Right forelimb (tissue), 1 donor: ENCODE measurements around the gene TNS3.

Experiments used
- DNase-seq: peaks from one replicate; pipeline ENCODE4 v3.0.0-alpha.2; 2018

Gene TNS3

DNA sequence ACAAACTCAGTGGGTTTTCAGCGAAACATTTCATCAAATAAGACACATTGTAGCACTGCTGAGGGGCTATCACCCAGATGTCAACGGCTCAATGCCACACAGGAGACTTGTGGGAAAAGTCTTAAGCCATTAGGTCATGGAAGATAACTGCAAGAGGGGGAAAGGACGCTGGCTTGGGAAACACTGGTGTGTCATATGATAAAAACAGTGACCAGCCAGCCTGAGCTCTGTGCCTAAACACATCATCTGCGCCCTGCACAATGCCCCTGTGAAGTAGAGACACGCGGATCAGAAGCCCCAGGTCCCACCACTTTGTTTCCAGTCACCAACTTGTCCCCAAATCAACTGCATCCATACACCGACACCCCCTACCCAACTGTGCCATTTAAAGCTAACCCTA, 116.7 kb downstream of the TNS3 start:
- no peak for DNase-seq

DNA sequence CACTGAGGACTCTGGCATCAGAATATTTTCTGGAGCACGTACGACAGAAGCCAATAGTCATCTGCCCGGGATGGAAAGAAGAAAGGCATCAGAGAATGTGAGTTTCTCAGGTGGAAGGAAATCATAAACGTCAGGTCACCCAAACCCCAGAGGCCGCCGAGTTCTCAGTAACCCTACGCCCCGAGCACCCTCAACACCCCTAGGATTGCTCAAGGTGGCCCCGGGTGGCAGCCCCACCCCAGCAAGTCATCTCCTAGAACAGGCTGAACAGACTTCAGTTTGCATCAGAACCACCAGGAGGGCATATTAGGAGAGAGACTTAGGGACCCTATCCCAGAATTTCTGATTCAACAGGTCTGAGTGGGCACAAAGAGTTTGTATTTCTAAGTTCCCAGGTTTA, 117.6 kb downstream of the TNS3 start:
- DNase-seq = no peak

DNA sequence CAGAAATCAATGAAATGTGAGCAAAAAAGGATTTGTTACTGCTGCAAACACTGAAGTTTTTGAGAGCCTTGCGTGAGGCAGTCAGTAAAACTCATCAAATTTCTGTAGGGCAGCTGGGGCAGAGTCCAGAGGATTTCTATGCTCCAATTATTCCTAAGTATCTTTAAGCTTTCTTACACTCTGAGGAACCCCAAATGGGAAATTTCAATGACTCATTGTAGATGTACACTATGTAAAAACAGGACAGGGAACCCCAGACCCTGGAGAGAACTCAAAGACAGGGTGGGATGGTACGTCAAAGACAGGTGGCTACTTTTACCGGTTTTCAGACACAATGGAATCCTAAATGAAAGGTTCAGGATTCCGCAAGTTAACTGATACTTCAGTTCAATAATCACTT, 120.2 kb downstream of the TNS3 start:
- DNase-seq = no peak

DNA sequence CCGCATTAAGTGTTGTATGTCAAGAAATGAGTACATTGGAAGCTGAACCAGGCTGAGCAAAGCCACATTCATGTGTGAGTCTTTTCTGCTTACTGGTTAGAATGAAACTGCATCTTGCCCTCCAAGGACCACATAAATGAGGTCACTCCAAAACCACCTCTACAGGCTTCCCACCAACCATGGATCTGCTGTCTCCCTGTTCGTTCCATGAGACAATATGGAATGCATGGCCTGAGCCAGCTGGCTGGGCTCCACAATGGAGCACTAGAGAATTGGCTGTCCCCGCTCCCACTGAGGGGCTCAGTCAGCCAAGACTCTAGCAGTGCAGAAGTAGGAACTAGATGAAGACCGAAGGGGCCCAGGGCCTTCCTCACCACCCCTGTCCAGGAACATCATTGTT, 120.8 kb downstream of the TNS3 start:
- DNase-seq = peak; percentile 78

DNA sequence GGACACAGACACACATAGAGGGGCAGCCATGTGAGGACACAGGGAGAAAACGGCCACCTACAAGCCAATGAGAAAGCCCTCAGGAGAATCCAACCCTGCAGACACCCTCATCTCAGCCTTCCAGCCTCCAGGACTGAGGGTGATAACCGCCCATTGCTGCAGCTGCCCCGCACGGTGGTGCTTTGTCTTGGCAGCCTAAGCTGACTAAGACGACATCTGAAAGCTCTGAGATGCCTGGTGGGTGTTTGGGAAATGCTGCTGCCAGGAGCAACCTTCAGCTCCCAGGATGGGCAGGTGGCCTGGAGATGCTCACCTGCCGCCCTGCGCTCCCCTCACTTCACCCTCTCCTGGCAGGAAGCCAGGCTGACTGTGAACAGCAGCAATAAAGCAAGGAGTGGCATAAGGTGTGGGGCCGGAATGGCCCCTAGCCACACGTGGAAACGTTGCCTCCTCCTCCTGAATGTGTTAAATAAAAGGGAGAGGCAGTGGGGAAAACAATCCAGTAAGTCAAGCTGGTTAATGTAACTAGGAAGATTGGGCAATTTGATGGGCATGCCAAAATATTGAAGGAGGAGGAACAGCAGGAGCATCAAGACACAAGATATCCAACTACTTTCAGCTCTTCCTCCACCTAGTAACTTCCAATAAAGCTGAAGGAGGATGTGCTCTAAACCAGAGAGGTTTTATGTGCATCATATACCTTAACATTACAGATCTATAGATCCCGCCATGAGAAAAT, 121.5 kb downstream of the TNS3 start:
- DNase-seq = no peak

DNA sequence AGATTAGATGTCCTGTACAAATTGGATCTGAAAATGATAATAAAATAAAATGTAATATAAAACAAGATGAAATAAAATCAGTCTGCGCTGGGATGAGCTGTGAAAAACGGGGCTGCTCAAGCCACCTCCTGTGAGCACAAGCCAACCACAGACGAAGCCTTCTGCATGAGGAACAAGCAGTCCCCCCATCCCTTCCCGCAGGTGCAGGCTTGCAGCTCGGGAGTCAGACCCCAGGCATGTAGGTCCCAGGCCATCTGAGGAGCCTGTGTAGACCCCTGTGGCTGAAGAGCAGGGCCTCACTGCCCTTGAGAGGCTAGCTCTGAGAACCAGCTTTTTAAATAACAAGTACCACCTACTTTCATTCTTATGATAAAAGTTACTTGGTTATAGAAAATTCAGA, 123.4 kb downstream of the TNS3 start:
- no peak for DNase-seq

DNA sequence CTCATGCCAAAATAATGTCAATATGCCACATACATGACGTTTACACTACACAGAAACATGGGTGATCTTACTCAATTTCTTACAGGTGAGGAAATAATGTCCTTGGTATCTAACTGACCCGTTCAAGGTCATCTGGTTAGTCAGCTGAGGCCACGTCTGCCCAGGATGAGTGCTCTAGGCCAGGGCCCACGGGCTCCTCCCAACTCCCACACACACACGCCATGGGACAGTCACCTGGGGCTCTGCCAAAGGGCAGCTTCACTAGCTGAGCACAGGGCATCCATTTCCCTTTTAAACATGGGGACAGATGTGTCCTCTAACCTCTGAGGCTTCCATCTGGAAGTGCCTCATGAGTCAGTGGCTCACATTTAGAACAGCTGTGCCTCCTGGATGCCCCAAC, 123.9 kb downstream of the TNS3 start:
- no peak for DNase-seq

DNA sequence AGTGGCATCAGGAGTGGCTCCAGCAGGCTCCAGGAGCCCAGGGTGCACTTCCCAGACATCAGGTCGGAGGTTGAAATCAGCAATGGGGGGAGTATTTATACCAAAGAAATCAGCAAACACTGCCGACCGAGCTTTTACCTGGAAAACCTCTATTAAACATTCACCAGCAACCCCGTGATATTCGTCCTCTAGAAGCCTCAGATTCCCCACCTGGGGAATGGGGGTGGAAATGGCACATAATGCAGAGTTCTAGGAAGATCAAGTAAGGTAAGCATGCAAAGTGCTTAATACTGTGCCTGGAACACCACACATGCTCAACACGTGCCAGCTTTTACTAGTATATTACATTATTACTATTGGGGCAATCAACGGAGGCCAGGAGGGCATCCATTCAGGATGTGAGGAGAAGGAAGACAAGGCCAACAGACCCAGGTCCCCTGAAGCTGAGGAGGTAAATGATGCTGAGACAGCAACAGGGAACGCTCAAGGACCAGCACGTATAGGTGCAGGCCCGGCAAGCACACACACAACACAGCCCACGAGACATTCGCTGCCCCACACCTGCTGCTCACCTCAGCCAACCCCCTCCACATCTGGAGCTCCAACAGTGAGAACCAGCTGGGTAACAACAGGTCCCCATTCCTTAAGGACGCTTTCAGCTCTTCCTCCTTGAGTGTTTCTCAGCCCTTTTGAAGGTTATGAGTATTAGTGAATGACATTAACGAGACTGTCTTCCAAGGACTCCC, 125.5 kb downstream of the TNS3 start:
- DNase-seq = no peak

DNA sequence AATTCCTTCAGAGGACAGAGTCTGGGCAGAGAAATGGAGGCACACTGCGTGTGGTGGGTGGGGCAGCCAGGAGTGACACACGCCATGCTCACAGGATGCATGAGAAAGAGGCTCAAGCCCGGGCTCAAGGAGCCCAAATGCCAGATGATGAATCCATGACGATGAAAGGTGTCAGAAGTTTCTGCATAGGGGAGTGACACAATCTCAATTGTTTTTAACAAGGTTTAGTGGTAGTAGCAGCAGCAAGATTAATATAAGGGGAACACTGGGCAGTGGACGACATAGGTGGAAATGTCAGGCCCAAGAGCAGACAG, 126.1 kb downstream of the TNS3 start:
- no peak for DNase-seq

DNA sequence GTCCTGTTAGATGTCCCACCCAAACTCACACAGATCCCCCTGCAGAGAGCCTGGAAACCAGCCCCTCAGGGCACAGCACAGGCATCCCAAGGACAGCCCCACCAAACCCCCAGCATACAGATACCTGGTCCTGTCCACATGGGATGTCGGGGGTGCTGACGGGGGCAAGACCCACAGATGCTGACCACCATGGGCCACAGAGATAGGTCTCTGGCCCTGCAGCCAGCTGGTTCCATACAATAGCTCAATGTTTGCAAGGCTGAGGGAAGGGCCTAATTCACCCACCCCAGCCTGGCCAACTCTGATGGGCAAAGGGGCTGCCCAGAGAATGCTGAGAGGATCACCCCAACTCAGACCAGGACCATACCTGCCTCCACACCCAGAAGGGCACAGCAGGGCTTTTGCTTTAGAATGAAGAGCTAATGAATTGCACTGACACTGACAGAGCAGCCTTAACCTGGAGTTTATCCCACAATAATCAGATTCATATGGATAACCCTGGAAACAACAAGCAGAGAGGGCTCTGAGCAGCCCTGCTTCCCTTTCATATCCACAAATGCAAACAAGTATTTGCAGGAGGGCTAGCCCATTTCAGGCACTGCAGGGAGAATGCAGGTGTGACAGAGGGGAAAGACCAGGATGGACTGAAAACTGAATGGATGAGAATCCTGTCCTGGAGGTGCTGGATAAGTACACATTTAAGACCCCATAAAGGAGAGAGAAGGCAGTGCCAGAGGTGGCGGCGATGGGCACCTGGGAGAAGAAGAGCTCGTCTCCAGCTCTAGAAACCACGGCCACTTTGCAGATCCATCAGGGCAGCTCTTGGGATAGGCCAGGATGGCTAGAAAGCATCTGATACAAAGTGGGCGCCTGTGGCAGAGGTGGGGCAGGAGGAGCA, 126.7 kb downstream of the TNS3 start:
- no peak for DNase-seq

DNA sequence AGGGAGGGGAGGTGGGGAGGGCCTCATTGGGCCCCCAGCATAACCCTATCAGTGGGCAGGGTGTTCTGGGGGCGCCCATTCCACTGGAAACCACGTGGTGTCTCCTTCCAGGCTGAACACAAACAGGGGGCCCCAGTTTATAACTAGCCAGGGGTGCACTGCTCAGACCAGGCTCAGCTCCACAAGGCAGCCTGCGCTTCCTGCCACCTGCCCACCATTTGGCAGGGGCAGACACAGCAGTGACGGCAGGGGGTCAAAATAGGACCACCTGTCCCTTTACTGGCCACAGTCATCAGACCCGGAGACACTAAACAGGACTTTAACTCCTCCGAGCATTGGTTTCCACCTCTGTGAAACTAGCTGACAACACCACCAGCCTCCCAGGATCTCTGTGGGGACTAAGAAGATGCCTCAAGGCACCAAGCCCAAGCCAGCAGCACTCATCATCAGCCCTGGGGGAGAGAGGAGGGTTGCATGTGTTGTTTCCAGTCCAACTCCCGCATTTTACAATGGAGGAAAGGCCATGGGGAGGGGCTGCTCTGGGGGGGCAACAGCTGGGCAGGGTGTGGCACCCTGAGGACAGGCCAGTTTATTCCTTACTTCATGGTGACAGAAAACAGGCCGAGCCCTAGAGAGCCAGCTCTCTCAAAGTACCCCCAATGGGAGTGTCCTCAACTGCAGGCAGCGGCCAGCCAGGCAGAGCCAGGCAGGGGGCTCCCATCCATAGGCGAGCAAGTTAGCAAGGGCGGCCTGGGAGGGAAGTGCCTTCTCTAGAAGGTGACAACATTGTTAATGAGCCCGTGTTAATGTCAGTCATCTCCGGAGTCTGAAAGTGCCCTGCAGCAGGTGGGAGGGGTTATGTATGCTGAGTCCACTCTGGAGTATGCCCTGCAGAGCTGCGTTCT, 127.6 kb downstream of the TNS3 start:
- no peak for DNase-seq

DNA sequence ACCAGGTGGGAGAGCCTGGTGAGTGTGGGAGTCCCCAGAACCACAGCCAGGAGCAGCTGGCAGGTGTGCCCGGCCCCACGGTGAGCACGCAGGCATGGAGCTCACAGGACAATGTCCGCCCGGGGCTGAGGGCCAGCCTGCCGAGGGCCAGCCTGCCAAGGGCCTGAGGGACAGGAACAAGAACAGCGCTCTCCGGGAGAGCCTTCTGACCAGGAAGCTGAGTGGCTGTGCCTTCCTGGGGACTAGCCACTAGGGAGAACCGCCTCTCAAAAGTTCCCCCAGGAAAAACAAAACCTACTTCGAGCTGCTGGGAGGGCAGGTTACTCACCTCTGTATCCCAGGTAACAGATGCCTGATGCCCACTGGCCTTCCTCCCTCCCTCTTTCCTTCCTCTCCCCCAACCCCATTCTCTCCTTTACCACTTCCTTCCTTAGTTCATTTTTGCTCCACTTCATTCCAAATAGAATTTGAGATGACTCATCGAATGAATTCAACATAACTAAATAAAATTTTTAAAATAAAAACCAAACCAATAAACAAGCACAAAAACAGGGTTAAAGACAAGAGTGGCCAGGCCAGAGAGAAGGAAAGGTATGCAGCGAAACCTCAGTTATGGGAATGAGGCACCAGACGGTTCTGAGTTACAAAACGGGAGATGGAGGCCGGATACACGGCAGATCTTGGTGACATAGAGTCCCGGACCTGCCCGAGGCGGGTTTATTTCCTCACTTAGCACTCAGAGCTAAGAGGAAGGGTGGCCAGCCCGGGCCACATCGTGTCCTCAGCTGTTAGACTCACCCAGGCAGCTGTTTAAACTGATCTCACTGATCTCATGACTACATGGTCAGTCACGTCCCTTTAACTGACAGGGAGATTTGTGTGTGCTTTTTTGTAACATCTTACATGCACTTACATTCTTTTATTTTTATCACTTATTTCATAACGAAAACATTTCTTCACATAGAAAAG, 128.5 kb downstream of the TNS3 start:
- DNase-seq = no peak

DNA sequence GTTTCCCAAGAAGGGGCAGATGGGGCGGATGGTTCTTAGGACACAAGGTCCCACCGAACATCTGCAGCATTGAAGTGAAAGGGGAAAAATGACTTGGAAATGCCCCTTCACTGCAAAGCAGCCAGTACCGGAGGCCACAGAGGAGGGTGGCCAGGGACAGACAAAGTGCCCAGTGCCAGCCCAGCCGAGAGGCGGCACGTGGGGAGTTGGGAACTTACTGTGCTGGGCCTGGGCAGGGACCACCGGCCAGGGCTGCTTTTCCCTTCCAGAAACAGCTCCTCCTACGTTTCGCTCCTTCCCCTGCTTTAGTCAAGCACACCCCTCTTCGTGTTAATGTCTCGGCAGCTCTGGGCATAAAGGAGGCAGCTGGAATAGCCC, 129.2 kb downstream of the TNS3 start:
- no peak for DNase-seq

DNA sequence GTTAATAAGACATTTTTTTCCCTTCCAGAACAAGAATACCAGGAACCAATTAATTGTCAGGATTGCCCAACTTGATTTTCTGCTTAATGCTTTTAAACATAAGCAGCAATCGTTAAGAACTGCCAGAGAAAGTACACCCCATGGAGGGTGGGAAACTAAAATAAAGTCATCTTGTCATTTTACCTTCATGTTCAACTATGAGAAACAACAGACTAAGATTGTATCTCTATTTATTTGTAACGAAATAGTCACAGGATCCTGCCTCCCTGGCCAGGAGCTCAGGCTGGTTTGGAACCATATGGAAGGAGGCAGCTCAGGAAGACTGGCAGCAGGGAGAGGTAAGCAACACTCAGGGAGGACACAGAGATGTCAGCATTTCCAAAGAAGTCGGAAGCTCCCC, 129.6 kb downstream of the TNS3 start:
- no peak for DNase-seq

DNA sequence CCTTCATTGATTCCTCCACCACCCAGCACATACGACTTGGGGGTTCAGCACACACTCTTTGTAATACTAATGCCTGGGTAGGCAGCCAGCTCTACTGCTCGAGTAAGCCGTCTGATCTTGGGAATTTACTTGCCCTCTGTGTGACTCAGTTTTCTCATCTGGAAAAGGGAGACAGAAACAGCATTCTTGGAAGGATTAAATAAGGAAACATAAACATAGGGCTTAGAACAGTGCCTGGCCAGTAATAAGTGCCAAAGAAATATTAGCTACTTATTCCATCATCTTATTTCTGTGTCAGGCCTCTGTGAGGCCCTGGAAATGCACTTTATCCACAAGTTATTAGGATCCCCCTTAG, 130.1 kb downstream of the TNS3 start:
- no peak for DNase-seq

DNA sequence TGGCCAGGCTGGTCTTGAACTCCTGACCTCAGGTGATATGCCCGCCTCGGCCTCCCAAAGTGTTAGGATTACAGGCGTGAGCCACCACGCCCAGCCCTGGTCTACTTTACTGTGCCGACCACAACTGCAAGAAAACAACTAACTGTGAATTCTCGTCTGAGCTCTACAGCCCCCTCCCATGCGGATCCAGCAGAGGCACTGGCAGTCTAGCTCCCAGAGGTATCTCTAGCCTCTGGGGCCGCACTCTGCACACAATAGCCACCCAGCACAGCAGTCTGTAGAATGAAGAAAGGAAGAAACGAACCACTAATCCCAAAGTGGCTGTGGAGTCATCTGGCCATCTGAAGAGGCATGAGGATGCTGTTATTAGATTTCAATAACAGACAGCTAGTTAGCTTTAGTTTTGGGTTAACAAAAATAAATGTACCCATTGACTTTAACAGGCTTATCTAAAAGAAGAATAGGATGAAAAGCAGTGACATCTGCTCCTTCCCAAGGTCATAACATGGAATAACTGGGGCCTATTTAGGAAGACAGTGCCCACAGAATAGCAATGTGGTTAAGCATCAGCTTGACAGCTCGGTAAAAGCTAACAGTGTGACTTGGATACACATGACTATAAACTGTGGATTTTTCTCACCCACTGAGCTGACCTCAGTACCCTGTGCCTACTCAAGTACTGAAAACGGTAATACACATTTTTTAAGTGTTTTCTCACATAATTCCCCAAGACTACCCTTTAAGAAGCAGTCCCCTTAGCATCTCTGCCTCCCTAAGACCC, 131.9 kb downstream of the TNS3 start:
- no peak for DNase-seq

DNA sequence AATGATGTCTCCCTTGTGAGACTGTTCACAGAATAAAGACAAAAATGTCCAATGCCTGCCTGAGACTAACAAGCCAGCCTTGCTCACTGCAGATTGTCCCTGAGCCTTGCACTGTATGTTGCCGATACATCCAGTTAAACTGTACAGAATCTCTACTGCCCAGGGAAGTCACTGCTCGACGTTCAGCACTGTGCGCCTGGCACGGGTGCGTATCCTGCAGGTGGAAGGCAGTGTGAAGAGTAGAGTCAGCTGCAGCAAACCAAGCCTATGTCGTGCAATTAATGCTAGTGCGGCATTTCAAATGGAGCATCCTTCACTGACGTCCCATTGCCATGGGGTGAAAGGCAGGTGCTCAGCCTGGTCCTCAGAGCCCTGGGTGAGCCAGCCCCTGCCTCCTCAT, 132.9 kb downstream of the TNS3 start:
- DNase-seq = no peak

DNA sequence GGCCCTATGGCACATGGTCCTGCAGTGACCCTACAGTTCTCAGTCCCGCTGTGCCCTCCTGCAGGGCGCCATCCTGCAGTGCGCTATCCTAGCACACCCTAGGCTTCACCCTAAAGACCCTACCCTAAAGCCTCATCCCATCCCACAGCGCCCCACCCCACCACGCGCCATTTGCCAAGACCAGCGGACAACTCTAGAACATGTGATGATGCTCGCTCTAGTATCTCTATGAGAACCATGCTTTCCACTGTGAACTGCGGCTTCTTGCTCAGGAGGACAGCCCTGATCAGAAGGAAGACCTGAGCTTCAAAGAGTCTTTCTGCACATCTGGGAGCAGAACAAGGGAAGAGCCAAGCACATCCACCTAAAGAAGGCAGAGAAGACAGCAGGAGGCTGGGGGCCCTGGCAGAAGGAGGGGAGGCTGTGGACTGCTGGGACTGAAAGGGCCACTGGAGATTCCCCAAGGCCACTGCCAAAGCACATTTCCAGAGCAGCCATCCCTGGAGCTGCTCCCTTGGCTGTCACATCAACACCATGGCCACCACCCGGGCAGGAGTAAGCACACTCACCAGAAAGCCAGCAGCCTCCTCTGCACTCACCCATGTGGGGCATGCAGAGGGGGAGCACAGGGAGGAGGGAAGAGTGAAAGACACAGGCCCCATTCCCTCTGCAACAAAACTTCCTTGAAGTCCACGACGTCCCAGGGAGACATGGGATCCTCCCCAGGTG, 134.1 kb downstream of the TNS3 start:
- no peak for DNase-seq

DNA sequence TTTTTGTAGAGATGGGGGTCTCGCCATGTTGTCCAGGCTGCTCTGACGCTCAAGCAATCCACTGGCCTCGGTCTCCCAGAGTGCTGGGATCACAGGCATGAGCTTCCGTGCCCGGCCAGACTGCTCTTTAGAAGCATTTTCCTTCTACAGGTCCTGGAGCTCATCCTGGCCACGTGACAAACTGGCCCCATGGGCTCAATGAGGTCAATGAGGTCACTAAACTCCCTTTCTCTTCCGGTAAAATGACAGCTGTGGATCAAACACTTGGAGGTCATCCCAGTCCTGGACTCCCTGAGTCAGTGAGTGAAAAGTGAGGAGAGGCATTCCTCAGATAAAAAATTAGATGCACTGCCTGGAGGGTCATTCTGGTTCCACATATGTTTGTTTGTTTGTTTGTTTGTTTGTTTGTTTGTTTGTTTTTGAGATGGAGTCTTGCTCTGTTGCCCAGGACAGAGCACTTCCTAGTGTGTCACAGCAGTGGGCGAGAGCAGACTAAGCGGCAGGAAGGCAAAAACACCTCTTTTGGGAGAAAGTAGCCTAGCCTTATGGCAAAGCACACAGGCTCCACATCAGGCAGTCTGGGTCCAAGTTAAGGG, 134.9 kb downstream of the TNS3 start:
- no peak for DNase-seq
